HG02938 (cell line): ENCODE data around the gene ACSL5.

Experiments used
- ATAC-seq: cut with Tn5 transposase; IDR thresholded peaks from one replicate; pipeline ENCODE4 v1.9.1; 2021; ENCODE audit warnings: mild to moderate bottlenecking, moderate library complexity; ENCODE audit not compliant: unreplicated experiment

ACSL5 gene, protein sequence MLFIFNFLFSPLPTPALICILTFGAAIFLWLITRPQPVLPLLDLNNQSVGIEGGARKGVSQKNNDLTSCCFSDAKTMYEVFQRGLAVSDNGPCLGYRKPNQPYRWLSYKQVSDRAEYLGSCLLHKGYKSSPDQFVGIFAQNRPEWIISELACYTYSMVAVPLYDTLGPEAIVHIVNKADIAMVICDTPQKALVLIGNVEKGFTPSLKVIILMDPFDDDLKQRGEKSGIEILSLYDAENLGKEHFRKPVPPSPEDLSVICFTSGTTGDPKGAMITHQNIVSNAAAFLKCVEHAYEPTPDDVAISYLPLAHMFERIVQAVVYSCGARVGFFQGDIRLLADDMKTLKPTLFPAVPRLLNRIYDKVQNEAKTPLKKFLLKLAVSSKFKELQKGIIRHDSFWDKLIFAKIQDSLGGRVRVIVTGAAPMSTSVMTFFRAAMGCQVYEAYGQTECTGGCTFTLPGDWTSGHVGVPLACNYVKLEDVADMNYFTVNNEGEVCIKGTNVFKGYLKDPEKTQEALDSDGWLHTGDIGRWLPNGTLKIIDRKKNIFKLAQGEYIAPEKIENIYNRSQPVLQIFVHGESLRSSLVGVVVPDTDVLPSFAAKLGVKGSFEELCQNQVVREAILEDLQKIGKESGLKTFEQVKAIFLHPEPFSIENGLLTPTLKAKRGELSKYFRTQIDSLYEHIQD

DNA sequence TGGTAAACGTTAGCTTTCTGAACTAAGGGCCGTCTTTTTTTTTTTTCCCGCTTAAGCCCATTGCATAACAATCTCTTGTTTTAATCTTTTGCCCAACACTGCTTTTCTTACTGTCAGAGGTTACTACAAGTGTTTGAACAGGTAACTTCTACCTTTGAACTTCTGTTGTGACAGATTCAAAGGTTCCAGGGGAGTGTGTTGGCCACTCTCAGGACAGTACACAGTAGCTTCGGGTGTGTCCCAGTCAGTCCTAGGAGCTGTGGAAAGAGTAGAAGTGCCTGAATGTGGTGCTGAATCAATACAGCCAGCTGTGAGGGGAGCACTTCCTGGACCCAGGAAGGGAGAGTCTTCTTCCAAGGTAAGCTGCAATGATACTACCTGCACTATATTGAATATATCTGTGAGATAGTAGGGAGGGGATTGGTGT lies at the start of gene ACSL5:
TSS of gene ACSL5 (plus strand) at position 205 of the 427 bp plus-strand sequence. CDS start 20,831 bp downstream, outside the sequence.
- ATAC-seq: no peak

DNA sequence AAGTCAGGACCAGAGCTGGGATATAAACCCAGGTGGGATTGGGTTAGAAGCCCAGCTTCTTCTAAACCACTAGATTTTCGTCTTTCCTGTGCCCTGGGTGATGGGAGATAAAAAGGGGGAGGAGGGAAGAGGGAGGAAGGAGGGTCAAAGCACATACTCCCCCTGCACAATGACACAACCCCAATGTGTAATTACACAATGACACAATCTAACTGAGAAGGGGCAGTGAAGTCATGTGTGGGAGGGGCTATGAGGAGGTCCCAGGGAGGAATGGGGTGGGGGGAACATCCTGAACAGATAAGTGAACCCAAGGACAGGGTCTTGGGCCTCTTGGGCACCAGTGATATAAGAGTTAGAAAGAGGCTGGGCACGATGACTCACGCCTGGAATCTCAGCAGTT lies 46.2 kb upstream of the ACSL5 start:
- no peak for ATAC-seq

DNA sequence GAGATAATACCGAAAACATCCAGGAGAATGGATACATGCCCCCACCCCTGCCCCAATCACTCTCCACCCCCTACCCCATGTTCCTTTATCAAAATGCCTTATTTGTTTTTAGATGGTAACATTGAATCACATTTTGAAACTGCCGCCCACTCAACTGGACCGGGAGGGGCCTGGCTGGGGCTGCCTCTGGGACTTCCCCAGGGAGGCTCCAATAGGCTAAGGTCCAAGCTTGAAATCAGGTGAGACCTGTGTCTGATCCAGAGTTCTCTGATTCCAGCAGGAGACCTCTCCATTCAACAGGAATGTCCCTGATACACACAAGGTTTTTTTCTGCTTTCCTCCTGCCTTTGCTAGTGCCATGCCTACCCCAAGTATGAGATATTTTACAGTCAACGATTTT lies 43.8 kb upstream of the ACSL5 start:
- ATAC-seq: no peak

DNA sequence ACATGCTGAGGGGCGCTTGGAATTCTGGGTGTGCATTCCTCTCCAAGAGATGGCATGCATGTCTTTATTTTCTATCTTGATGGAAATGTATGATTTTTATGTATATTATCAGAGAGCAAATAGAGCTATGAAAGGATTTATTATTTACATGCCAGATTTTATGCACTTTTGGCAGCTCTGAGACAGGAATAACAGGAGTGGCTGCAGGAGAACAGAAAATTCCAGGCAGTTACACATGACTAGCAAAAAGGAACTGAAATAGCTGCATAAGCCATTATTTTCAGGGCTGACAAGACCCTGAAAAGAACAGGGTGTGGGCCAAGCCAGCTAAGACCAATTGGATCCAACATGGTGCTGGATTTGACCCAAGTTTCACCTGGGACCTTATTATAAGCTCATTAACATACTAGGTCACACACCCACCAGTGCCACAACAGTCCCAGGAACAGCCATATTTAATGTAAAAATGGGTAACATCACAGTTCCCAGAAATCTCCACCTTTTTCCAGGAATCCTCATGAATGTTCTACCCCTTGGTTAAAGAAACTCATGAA lies 43.2 kb upstream of the ACSL5 start:
- ATAC-seq: no peak

DNA sequence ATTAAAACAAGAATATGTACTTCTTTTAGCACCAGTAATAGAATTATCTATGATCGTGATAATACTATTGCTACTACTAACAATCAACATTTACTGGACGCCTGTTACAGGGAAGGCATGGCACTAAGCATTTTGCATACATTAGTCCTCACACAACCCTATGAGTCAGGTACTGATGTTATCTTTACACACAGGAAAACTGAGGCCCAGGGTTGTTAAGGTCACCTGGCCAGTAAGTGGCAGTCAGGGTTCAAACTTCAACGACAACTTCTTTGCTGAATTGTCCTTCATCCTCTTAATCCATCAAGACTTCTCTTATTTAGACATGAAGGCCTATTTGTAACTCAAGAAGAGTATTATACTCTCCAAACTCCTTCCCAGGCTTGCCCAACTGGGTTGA lies 41.9 kb upstream of the ACSL5 start:
- no peak for ATAC-seq

DNA sequence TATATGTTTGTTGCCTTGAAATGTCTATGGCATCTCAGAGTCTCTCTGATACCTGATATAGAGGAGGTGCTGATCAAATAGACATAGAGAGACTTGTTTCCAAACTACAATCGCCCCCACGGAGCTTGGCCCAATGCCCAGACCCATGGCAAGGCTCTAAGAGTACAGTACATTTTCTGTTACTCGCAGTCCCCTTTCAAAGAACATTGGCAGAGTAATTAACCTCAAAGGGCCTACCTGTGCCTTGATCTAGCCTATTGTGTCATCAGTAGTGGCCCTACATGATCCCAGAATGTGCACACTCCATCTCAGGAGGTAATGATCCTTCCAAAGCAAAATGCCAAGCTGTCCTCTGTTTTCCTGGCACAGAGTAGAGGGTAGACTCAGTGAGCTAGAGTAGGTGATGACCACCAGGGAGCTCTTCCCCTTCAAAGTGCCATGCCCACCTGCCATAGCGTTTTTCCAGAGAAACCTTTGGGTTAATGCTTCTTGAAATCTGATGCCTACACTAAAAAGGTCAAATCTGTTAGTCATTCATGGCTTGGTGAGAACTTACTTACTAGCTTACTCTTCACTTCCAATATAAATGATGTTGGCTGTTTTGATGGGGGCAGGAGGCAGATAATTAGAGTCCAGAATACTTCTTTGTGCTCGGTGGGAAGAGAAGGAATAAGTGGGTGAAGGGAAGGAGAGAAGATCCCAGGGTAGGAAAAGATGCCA lies 41.2 kb upstream of the ACSL5 start:
- no peak for ATAC-seq

DNA sequence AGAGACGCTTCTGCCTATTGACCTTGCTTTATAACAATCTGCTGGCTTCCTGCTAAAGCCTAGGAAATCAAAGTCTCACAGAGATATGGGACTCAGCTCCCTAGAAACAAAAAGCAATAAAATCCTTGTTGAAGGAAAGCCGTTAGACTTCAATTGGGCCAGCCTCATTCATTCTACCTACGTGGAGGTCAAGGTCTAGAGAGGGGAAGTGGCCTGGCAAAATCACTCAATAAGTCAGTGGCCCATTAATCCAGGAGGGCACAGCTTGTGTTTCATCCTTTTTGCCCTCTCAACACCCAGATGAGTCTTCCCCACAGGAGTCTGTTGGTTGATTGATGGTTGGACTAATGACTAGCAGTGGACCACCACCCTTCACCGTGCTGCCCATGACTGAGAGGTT lies 40.5 kb upstream of the ACSL5 start:
- ATAC-seq: no peak

DNA sequence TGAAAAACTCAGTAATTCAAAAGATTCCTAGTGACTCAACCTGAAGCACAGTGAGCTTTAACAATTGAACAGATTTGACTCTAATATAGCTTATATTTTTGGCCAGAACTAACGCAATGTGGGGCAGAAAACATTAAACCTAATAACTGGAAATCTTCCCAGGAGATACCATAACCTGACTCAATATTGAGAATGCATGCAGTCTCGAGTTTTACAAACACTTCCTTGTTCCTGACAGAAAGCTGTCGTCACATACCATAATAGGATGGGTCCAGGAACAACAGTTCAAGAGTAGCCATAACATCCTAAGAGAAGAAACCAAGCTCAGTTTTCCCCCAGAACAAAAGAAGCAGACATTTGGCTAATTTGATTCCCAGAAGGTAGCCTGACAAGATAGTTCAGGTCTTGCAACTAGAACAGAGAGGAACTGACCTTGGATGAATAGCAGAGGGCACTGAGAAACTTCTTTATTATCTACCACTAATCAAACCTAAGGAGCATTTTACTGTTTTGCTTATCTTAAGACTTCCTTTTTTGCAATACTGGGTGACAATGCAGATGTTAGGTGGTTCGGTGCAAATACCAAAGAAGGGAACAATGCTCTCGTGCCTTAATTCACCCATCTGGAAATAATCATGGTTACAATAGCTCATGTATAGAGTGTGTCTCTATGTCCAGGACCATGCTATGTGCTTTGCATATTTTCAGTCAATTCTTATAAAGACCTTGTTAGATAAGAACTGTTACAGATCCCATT lies 38.6 kb upstream of the ACSL5 start:
- ATAC-seq: no peak

DNA sequence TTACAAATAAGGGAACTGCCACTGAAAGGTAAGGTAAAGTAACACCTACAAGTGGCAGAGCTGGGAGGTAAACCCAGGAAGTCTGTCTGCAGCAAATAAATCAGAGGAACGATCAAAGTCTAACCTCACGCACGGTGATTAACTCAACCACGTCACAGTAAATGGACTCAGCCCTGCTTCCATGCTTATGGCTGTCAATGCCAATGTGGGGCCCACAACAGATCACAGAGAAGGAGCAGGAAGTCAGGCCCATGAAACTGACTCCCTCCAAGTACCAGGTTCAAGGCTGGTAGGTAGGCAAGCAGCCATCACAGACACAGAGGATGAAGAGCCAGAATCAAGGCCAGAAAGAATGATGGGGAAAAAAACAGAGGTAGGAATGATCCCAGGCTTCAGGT lies 38.0 kb upstream of the ACSL5 start:
- no peak for ATAC-seq

DNA sequence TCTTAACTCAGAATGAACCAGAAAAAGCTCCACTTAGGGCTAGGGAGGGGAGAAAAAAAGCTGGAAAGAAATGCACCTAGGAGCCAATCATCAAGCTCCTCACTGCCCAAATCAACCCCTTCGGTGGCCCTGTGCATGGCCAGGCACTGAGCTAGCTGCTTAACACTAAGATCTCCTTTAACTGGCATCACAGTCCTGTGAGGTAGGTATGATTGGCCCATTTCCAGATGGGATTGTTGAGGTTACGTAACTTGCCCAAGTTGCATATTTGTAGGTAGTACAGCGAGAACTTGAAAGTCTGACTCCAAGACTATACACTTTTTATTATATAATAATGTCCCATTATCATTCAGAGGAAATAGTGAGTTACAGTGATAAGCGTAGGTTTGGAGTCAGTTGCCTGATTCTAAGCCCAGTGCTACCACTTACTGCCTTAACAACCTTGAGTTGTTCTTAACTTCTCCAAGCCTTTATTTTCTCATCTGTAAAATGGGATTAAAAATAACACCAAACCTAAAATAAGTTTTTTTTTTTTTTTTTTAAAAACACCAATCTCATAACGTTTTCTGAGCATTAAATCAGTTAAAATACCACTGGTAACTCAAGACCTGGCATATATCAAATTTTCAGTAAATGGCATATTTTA lies 37.2 kb upstream of the ACSL5 start:
- no peak for ATAC-seq

DNA sequence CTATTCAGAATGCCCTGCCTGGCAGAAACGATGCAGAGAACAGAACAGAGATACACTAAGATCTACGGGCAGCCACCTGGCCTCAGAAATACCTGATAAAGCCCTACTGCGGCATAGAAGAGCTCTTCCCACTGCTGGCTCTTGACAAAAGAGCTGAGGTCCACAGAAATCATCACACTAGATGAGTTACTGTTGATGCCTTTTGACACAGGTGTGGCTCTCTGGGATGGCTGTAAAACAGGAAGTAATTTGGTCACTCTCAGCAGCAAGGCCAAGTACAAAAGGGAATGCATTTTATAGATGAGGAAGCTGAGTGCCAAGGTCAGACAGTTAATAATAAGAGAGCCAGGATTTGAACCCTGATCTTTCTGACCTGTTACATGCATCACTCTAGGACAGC lies 35.0 kb upstream of the ACSL5 start:
- ATAC-seq: no peak

DNA sequence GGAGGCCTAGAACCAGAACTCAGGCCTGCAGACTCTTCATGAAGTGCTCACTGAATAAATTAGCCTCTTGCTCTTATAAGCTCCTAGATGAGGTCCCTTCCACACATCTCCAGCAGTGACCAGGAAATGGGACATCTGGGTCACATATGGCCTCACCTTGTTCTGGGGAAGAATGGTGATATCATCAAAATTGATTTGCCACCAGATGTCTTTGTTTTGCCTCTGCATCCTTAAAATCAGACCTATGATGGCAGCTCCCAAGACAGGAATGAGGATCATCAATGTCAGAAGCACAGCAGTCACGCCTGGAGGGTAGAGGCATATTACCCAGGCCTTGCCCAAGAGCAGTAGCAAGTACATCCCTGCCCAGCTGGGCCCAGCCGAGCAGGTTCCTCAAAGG lies 33.3 kb upstream of the ACSL5 start:
- ATAC-seq: no peak

DNA sequence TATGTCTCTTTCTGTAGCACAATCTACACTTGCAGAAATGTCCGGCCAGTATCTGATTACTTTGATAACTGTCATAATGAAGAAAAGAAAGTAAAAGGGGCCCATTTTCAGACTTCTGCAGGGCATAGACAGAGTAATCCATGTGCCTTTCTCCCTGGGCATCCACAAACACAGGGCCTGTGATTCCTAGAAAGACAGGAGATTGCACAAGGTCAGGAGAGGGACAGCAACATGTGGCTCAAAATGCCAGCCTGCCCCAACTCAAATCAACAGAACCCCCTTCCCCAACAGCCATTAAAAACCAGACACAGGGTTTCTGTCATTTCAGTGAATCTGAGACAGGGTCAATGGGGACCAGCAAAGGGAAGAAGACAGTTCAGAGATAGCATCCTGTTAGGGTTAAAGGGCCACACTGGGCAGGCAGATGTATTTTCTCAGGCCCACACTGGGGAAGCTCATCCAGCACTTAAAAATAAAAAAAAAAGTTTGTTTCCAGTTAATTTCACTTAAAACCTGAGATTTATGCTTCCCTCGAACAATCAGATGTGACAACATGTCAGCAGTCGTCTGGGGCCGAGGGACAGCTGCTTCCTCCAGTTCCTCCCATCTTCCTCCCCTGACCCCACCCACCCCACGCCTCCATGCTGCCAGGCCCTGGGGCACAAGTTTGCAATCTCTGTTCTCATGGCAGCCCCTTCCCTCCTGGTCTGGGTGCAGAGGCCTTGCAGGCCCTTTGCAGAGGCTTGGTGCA lies 30.7 kb upstream of the ACSL5 start:
- no peak for ATAC-seq

DNA sequence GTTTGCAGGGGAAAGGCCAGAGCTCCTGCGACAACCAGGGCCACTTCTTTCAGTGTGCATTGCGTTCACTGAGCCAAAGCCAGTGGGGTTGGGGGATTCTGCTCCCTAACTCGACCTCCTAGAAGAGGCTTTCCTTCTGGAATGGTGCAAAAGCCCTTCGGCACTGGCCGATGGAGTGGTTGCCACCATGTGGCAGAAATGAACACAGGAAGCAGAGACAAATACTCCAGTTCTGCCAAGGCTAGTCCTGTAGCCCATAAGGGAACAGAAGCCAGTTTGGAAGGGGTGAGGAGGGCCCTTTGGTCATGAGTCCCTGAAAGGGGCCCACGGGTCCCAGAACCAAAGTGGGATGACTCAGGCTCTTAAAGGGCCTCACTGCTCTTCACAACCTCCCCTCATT lies 29.7 kb upstream of the ACSL5 start:
- ATAC-seq: no peak

DNA sequence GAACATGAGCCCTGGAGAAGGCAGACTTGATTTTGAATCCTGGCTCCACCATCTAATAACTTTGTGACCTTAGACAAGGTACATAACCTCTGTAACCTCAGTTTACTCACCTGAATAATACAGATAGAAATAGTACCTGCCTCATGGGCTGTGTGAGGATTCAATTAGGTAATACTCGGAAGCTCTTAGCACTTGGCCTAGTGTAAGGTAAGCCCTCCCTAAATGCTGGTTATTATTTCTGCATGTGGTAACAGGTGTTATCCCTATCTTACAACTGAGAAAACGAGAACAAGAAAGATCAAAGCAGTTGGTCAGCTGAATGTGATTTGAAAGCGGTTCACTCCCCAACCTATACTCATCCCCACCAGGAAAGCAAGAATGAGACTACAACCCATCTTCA lies 28.7 kb upstream of the ACSL5 start:
- no peak for ATAC-seq

DNA sequence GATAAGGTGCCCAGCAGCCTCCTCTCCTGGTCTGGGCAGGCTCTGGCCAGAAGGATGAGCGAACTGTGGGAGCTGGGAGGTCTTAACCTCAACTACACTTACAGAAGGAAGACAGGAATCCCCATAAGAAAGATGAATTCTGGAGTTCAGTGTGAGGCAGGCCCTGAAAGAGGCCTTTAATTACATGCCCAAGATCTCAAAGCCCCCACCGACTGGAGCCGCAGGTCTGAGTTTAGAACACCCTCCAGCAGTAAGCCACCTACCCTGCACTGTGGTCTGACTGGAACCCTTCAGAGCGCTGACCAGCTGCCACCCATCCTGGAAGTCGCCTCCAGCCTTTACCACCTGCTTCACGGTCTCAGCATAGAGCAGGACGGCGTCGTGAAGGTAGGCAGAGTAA lies 28.2 kb upstream of the ACSL5 start:
- no peak for ATAC-seq

DNA sequence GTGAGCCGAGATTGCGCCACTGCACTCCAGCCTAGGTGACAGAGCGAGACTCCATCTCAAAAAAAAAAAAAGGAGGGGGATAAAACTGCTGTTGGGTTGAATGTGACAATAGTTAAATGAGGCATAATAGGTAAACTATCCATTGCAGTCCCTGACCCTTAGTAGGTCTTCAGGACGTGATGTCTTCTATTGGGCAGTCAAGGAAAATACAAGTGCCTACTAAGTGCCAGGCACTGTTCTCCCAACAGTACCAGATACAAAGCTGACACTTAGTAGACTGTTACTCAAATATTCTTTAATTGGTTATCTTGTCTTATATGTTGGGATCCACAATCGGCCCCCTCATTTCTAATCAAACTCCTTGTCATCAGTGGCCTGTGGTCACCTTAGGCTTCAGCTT lies 27.1 kb upstream of the ACSL5 start:
- ATAC-seq: no peak

DNA sequence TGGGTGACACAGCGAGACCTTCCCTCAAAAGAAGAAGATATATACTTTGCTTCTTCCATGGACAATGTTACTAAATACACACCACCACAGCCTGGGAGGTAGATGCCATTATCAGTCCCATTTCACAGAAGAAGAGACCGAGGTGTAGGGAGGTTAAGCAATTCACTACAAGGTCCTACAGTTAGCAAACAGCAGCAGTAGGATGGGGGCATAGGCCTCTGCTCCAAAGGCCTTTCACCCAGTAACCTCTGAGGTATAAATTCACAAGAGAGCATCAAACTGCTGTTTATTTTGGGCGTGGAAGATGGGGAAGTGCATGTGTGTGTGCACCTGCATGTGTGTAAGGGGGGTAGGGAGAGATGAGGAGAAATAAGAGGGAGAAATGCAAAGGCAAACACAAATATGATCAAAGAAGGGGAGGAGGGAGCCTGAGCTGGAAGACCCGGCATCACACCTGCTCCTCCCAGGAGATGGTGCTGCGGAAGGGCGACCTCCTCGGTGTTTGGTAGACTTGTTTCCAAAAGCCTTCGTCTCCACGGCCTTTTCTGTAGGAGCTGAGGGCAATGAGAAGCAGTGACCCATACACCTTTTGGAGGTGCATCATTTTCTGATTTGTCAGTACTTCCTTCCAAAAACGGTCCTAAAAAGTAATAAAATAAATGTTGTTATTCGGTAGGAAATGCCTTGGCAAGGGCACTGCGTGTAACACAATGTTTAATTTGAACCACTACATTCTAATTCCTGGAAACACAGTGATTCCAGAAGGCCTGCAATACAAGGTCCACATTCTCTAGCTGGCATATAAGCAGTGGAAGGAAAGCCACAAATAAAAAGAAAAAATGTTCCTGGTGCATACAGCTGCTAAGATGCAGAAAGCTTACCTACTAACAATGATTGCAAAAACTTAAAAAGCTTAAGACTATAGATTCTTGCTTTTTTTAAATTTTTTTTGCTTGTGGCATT lies 25.9 kb upstream of the ACSL5 start:
- ATAC-seq: no peak
